Immature natural killer cell (primary cell): ENCODE measurements around the gene OMP. TPM values are rescaled to one million over a fixed set of nuclear protein-coding genes. Genes with fewer than 3 reads are reported as not detected.

Experiments
- DNase-seq, 3 donors: peaks; one replicate each; pipeline ENCODE4 v3.0.0; 2022; ENCODE audit warnings: mixed read lengths in 1 of 3
- H3K27ac Mint-ChIP-seq, 6 donors: one replicate each; pipeline ENCODE4 v1.8.0; 2020; ENCODE audit warnings: mixed read lengths in 6 of 6, mild to moderate bottlenecking in 5 of 6, inconsistent platforms in 4 of 6, moderate library complexity in 3 of 6
- H3K27me3 Mint-ChIP-seq, 3 donors: one replicate each; pipeline ENCODE4 v1.8.0; 2020 to 2021; ENCODE audit warnings: low read depth in 3 of 3, mild to moderate bottlenecking in 3 of 3, mixed read lengths in 3 of 3, moderate library complexity in 3 of 3, inconsistent platforms in 1 of 3
- H3K36me3 Mint-ChIP-seq, 3 donors: one replicate each; pipeline ENCODE4 v1.8.0; 2020; ENCODE audit warnings: mixed read lengths in 3 of 3, inconsistent platforms in 2 of 3, mild to moderate bottlenecking in 2 of 3
- H3K4me1 Mint-ChIP-seq, 2 donors: one replicate each; pipeline ENCODE4 v1.8.0; 2020; ENCODE audit warnings: inconsistent platforms in 2 of 2, mild to moderate bottlenecking in 2 of 2, mixed read lengths in 2 of 2, moderate library complexity in 1 of 2
- H3K4me3 Mint-ChIP-seq, 5 donors: one replicate each; pipeline ENCODE4 v1.8.0; 2020; ENCODE audit warnings: mild to moderate bottlenecking in 5 of 5, mixed read lengths in 5 of 5, inconsistent platforms in 3 of 5, moderate library complexity in 3 of 5
- H3K9me3 Mint-ChIP-seq, 6 donors: one replicate each; pipeline ENCODE4 v1.8.0; 2020; ENCODE audit warnings: mild to moderate bottlenecking in 6 of 6, mixed read lengths in 6 of 6, inconsistent platforms in 4 of 6, moderate library complexity in 3 of 6
- polyA plus RNA-seq, 3 donors: library from polyadenylated mRNA; unstranded; fragments of 300-500 nt; fragmentation: Illumina TruSeq; gene quantifications; one replicate each; pipeline ENCODE4 v1.2.3, GENCODE V29; 2021

Gene OMP
- polyA plus RNA-seq, 3 donors from 2014 or later: not detected

- Mint-ChIP-seq H3K27me3 (peaks cover 13 to 36% (median 20%) of the 10 kb centered on the region in 3 donors), H3K4me1 (peaks cover 18 to 22% of the 10 kb centered on the region in 2 donors), H3K9me3 (no peaks in the 10 kb centered on the region), H3K4me3 (no peak overlapping the region), H3K27ac (no peak overlapping the region), H3K36me3 (no peaks in the 10 kb centered on the region)
- no peak for DNase-seq
Observed at GRCh38 chr11:77141034-77141433, 38.4 kb downstream of the OMP start.

GRCh38 chr11:77141475-77141874 lies 38.8 kb downstream of the OMP start:
- H3K27me3 Mint-ChIP-seq: peaks cover 15 to 35% (median 21%) of the 10 kb centered on the region in 3 donors
- no peaks in the 10 kb centered on the region for H3K36me3 Mint-ChIP-seq
- no peaks in the 10 kb centered on the region for H3K9me3 Mint-ChIP-seq
- peak overlapping the region in 1 of 5 donors; percentile 62 for H3K4me3 Mint-ChIP-seq
- peaks cover 18 to 22% of the 10 kb centered on the region in 2 donors for H3K4me1 Mint-ChIP-seq
- peak overlapping the region in 4 of 6 donors; percentile 56 to 81 (median 74) for H3K27ac Mint-ChIP-seq
- no peak for DNase-seq

- H3K27ac Mint-ChIP-seq: peak overlapping the region in 5 of 6 donors; percentile 56 to 81 (median 71)
- H3K4me1 Mint-ChIP-seq: peaks cover 22% of the 10 kb centered on the region in 2 donors
- DNase-seq: peak; percentile 75 to 80 (median 75)
- no peaks in the 10 kb centered on the region for H3K9me3 Mint-ChIP-seq
- peak overlapping the region; percentile 4 to 62 (median 30) for H3K4me3 Mint-ChIP-seq
- H3K27me3 Mint-ChIP-seq: peaks cover 13 to 30% (median 23%) of the 10 kb centered on the region in 3 donors
- no peaks in the 10 kb centered on the region for H3K36me3 Mint-ChIP-seq
Observed at GRCh38 chr11:77142091-77142975, 39.7 kb downstream of the OMP start.

- H3K27me3 Mint-ChIP-seq: peaks cover 13 to 30% (median 26%) of the 10 kb centered on the region in 3 donors
- H3K4me1 Mint-ChIP-seq: peaks cover 29 to 30% of the 10 kb centered on the region in 2 donors
- H3K36me3 Mint-ChIP-seq: no peaks in the 10 kb centered on the region
- H3K27ac Mint-ChIP-seq: peak overlapping the region in 3 of 6 donors; percentile 47 to 62 (median 56)
- DNase-seq: no peak
- H3K9me3 Mint-ChIP-seq: no peaks in the 10 kb centered on the region
- H3K4me3 Mint-ChIP-seq: peak overlapping the region in 1 of 5 donors; percentile 2
Observed at GRCh38 chr11:77143405-77144020, 40.9 kb downstream of the OMP start.

GRCh38 chr11:77144196-77144856 lies 41.7 kb downstream of the OMP start:
- Mint-ChIP-seq H3K36me3 (no peaks in the 10 kb centered on the region), H3K4me3 (no peak overlapping the region), H3K9me3 (no peaks in the 10 kb centered on the region), H3K27me3 (peaks cover 13 to 25% (median 19%) of the 10 kb centered on the region in 3 donors), H3K27ac (no peak overlapping the region), H3K4me1 (peaks cover 29 to 35% of the 10 kb centered on the region in 2 donors)
- DNase-seq: no peak

- Mint-ChIP-seq H3K9me3 (no peaks in the 10 kb centered on the region), H3K36me3 (no peaks in the 10 kb centered on the region), H3K4me1 (peaks cover 29 to 35% of the 10 kb centered on the region in 2 donors), H3K27ac (peak overlapping the region in 2 of 6 donors; percentile 14 to 55), H3K4me3 (no peak overlapping the region), H3K27me3 (peaks cover 11 to 20% (median 14%) of the 10 kb centered on the region in 3 donors)
- DNase-seq: no peak
Observed at GRCh38 chr11:77144857-77145428, 42.3 kb downstream of the OMP start.

GRCh38 chr11:77146261-77147035 lies 43.8 kb downstream of the OMP start:
- Mint-ChIP-seq H3K4me3 (peak overlapping the region in 1 of 5 donors; percentile 12), H3K27me3 (peaks cover 9 to 17% (median 13%) of the 10 kb centered on the region in 3 donors), H3K4me1 (peaks cover 29 to 38% of the 10 kb centered on the region in 2 donors), H3K27ac (peak overlapping the region in 2 of 6 donors; percentile 23 to 29), H3K36me3 (no peaks in the 10 kb centered on the region), H3K9me3 (no peaks in the 10 kb centered on the region)
- no peak for DNase-seq

GRCh38 chr11:77147036-77147315 lies 44.3 kb downstream of the OMP start:
- Mint-ChIP-seq H3K36me3 (no peaks in the 10 kb centered on the region), H3K4me3 (no peak overlapping the region)

GRCh38 chr11:77147668-77148321 lies 45.2 kb downstream of the OMP start:
- peak overlapping the region; percentile 51 to 76 (median 74) for H3K4me3 Mint-ChIP-seq
- peaks cover 28 to 38% of the 10 kb centered on the region in 2 donors for H3K4me1 Mint-ChIP-seq
- H3K27me3 Mint-ChIP-seq: peaks cover 7 to 24% (median 12%) of the 10 kb centered on the region in 3 donors
- H3K27ac Mint-ChIP-seq: peak overlapping the region in 4 of 6 donors; percentile 15 to 78 (median 58)
- H3K36me3 Mint-ChIP-seq: peaks cover 0 to 3% (median 0%) of the 10 kb centered on the region in 3 donors
- DNase-seq: peak; percentile 54 to 65 (median 57)
- H3K9me3 Mint-ChIP-seq: no peaks in the 10 kb centered on the region

More at GRCh38 chr11:77147036-77147315, 44.3 kb downstream of the OMP start:
- DNase-seq: no peak
- peak overlapping the region in 3 of 6 donors; percentile 0 to 71 (median 29) for H3K27ac Mint-ChIP-seq
- peaks cover 28 to 38% of the 10 kb centered on the region in 2 donors for H3K4me1 Mint-ChIP-seq
- H3K9me3 Mint-ChIP-seq: no peaks in the 10 kb centered on the region
- peaks cover 7 to 19% (median 11%) of the 10 kb centered on the region in 3 donors for H3K27me3 Mint-ChIP-seq

- H3K4me1 Mint-ChIP-seq: peaks cover 37 to 43% of the 10 kb centered on the region in 2 donors
- peaks cover 0 to 5% (median 0%) of the 10 kb centered on the region in 3 donors for H3K36me3 Mint-ChIP-seq
- H3K27me3 Mint-ChIP-seq: peaks cover 8 to 24% (median 15%) of the 10 kb centered on the region in 3 donors
- H3K9me3 Mint-ChIP-seq: no peaks in the 10 kb centered on the region
- no peak for DNase-seq
- no peak overlapping the region for H3K27ac Mint-ChIP-seq
- peak overlapping the region in 1 of 5 donors; percentile 29 for H3K4me3 Mint-ChIP-seq
Observed at GRCh38 chr11:77148963-77149715, 46.5 kb downstream of the OMP start.

- no peaks in the 10 kb centered on the region for H3K9me3 Mint-ChIP-seq
- DNase-seq: no peak
- H3K4me3 Mint-ChIP-seq: no peak overlapping the region
- H3K27me3 Mint-ChIP-seq: peaks cover 8 to 24% (median 17%) of the 10 kb centered on the region in 3 donors
- H3K36me3 Mint-ChIP-seq: peaks cover 0 to 5% (median 0%) of the 10 kb centered on the region in 3 donors
- peak overlapping the region in 1 of 6 donors; percentile 16 for H3K27ac Mint-ChIP-seq
- H3K4me1 Mint-ChIP-seq: peaks cover 44 to 50% of the 10 kb centered on the region in 2 donors
Observed at GRCh38 chr11:77149716-77150392, 47.2 kb downstream of the OMP start.
